Liver (tissue), 9 donors: Measurements from ENCODE around the gene KLF16. TPM values are rescaled to one million over a fixed set of nuclear protein-coding genes. Genes with fewer than 3 reads are reported as not detected.

Experiments used
- DNase-seq: peaks from one replicate; pipeline ENCODE4 v3.0.0-alpha.2; 2017; ENCODE audit warnings: low spot score
- H3K27ac ChIP-seq, 2 donors: one replicate each; pipeline ENCODE4 v1.7.0; 2013; ENCODE audit warnings: inconsistent platforms in 2 of 2, low read length in 2 of 2, control low read depth in 1 of 2, low read depth in 1 of 2, mild to moderate bottlenecking in 1 of 2
- H3K27me3 ChIP-seq, 4 donors: one replicate each; pipeline versions ENCODE4 v1.6.1 to v1.7.0; 2013; ENCODE audit warnings: low read length in 3 of 4, inconsistent platforms in 1 of 4, mild to moderate bottlenecking in 1 of 4, moderate library complexity in 1 of 4; ENCODE audit not compliant: control insufficient read depth in 4 of 4, insufficient read depth in 4 of 4
- H3K36me3 ChIP-seq, 4 donors: one replicate each; pipeline versions ENCODE4 v1.6.1 to v1.7.0; 2013; ENCODE audit warnings: low read length in 3 of 4, mild to moderate bottlenecking in 3 of 4, low read depth in 1 of 4, moderate library complexity in 1 of 4; ENCODE audit not compliant: control insufficient read depth in 4 of 4, insufficient read depth in 3 of 4
- H3K4me1 ChIP-seq, 4 donors: one replicate each; pipeline versions ENCODE4 v1.6.1 to v1.7.0; 2013; ENCODE audit warnings: low read length in 3 of 4, mild to moderate bottlenecking in 3 of 4, moderate library complexity in 1 of 4; ENCODE audit not compliant: control insufficient read depth in 4 of 4, insufficient read depth in 4 of 4
- H3K4me3 ChIP-seq, 3 donors: one replicate each; pipeline versions ENCODE4 v1.6.1 to v1.7.0; 2013; ENCODE audit warnings: low read length in 3 of 3, control low read depth in 1 of 3, low read depth in 1 of 3, mild to moderate bottlenecking in 1 of 3
- H3K9ac ChIP-seq, 2 donors: one replicate each; pipeline ENCODE4 v1.7.0; 2013; ENCODE audit warnings: low read length in 2 of 2, mild to moderate bottlenecking in 2 of 2, moderate library complexity in 2 of 2, control low read depth in 1 of 2, low read depth in 1 of 2
- H3K9me3 ChIP-seq, 4 donors: one replicate each; pipeline versions ENCODE4 v1.6.1 to v1.7.0; 2013; ENCODE audit warnings: low read length in 3 of 4; ENCODE audit not compliant: control insufficient read depth in 4 of 4
- ATF3 ChIP-seq: IDR thresholded peaks from 2 replicates; pipeline ENCODE4 v1.6.1; 2016; ENCODE audit warnings: antibody characterized with exemption
- CTCF ChIP-seq: fragments of 150-350 bp; IDR thresholded peaks from 2 replicates; pipeline ENCODE4 v1.5.1; 2017; ENCODE audit warnings: improper control_type of control experiment, low read depth, low read length; ENCODE audit not compliant: missing input control
- EGR1 ChIP-seq, 2 donors: IDR thresholded peaks; 2 replicates each; pipeline ENCODE4 v1.6.1; 2016 to 2018; ENCODE audit warnings: antibody characterized with exemption in 2 of 2, low read depth in 2 of 2
- FOXA1 ChIP-seq: IDR thresholded peaks from 2 replicates; pipeline ENCODE4 v1.6.1; 2016; ENCODE audit warnings: antibody characterized with exemption
- FOXA2 ChIP-seq: IDR thresholded peaks from 2 replicates; pipeline ENCODE4 v1.6.1; 2016; ENCODE audit warnings: antibody characterized with exemption
- GABPA ChIP-seq, 2 donors: IDR thresholded peaks in 1 of 2; conservative IDR thresholded peaks in 1 of 2; 2 replicates each; pipeline ENCODE4 v1.6.1; 2016; ENCODE audit warnings: antibody characterized with exemption in 2 of 2, mild to moderate bottlenecking in 1 of 2, moderate library complexity in 1 of 2
- HNF4A ChIP-seq, 2 donors: conservative IDR thresholded peaks; 2 replicates each; pipeline ENCODE4 v1.6.1; 2016; ENCODE audit warnings: antibody characterized with exemption in 2 of 2, mild to moderate bottlenecking in 2 of 2
- HNF4G ChIP-seq: IDR thresholded peaks from 2 replicates; pipeline ENCODE4 v1.6.1; 2016; ENCODE audit warnings: antibody characterized with exemption
- JUND ChIP-seq, 2 donors: IDR thresholded peaks; 2 replicates each; pipeline ENCODE4 v1.6.1; 2016; ENCODE audit warnings: antibody characterized with exemption in 2 of 2
- MAX ChIP-seq: IDR thresholded peaks from 2 replicates; pipeline ENCODE4 v1.6.1; 2016; ENCODE audit warnings: antibody characterized with exemption
- NR2F2 ChIP-seq: IDR thresholded peaks from 2 replicates; pipeline ENCODE4 v1.6.1; 2016; ENCODE audit warnings: antibody characterized with exemption
- RAD21 ChIP-seq, 2 donors: IDR thresholded peaks; 2 replicates each; pipeline ENCODE4 v1.6.1; 2016; ENCODE audit warnings: antibody characterized with exemption in 2 of 2, mild to moderate bottlenecking in 2 of 2
- REST ChIP-seq: IDR thresholded peaks from 2 replicates; pipeline ENCODE4 v1.6.1; 2016; ENCODE audit warnings: antibody characterized with exemption, mild to moderate bottlenecking
- RXRA ChIP-seq, 2 donors: IDR thresholded peaks; 2 replicates each; pipeline ENCODE4 v1.6.1; 2017 to 2018; ENCODE audit warnings: antibody characterized with exemption in 2 of 2, mild to moderate bottlenecking in 1 of 2
- SP1 ChIP-seq: IDR thresholded peaks from 2 replicates; pipeline ENCODE4 v1.6.1; 2018; ENCODE audit warnings: antibody characterized with exemption, mild to moderate bottlenecking
- TAF1 ChIP-seq: conservative IDR thresholded peaks from 2 replicates; pipeline ENCODE4 v1.6.1; 2016; ENCODE audit warnings: antibody characterized with exemption, mild to moderate bottlenecking
- YY1 ChIP-seq: IDR thresholded peaks from 2 replicates; pipeline ENCODE4 v1.6.1; 2016; ENCODE audit warnings: antibody characterized with exemption, mild to moderate bottlenecking
- ZBTB33 ChIP-seq: IDR thresholded peaks from 2 replicates; pipeline ENCODE4 v1.6.1; 2016; ENCODE audit warnings: antibody characterized with exemption
- WGBS: extraction: QIAGEN DNeasy Blood & Tissue Kit; methylation state at CpG from one replicate; pipeline ENCODE4 v1.1.7; 2013; 5-methylcytosine and 5-hydroxymethylcytosine counted together
- polyA plus RNA-seq, 2 donors: library from polyadenylated mRNA; stranded (reverse) in 1 of 2; unstranded in 1 of 2; fragments of 200-250 nt in 1 of 2; fragments of >200 nt in 1 of 2; fragmentation: Nextera tagmentation in 1 of 2; extraction: Ambion mirVana in 1 of 2; gene quantifications; one replicate each; pipeline versions ENCODE4 v1.2.1 to v1.2.3, GENCODE V29; 2013 to 2015
- total RNA-seq, 2 donors: library from RNA; depleted of rRNA; stranded (reverse); fragments of >200 nt; gene quantifications; one replicate each; pipeline ENCODE4 v1.2.3, GENCODE V29; 2014
- donor health status: healthy.
- donor health status: healthy.
- donor health status: healthy.
- donor health status: healthy.
- donor health status: healthy.

KLF16 gene
- total and polyA plus RNA-seq, 4 donors: 1.2 to 14.8 (median 6.0) TPM

- Histone ChIP-seq H3K27ac (no peak overlapping the region), H3K36me3 (peaks cover 0 to 7% (median 3%) of the 10 kb centered on the region in 4 donors), H3K9me3 (no peaks in the 10 kb centered on the region), H3K9ac (no peak overlapping the region), H3K4me1 (peaks cover 21 to 65% (median 36%) of the 10 kb centered on the region in 4 donors), H3K27me3 (no peaks in the 10 kb centered on the region), H3K4me3 (no peak overlapping the region)
- no peak for DNase-seq
- 86% methylated on average over 26 of the region's 26 CpGs for WGBS
- TF ChIP-seq HNF4A (conservative IDR thresholded peaks at IDR 0.05): peak; percentile 24 to 32
- no peak for TF ChIP-seq REST
- no peak for TF ChIP-seq FOXA1
- TF ChIP-seq EGR1 (IDR thresholded peaks at IDR 0.05; ENCODE audit: low read depth in 2 of 2): no peak
Measured at GRCh38 chr19:1832046-1832663, 31.2 kb downstream of the KLF16 start.

GRCh38 chr19:1830978-1831377 lies 32.4 kb downstream of the KLF16 start:
- no peaks in the 10 kb centered on the region for H3K9me3 ChIP-seq
- peaks cover 22 to 66% (median 36%) of the 10 kb centered on the region in 4 donors for H3K4me1 ChIP-seq
- H3K27me3 ChIP-seq: no peaks in the 10 kb centered on the region
- TF ChIP-seq YY1 (no peak), MAX (no peak), HNF4G (no peak), TAF1 (no peak), HNF4A (conservative IDR thresholded peaks at IDR 0.05) (no peak), CTCF (no peak), RAD21 (IDR thresholded peaks at IDR 0.05) (no peak), EGR1 (IDR thresholded peaks at IDR 0.05; ENCODE audit: low read depth in 2 of 2) (no peak), SP1 (no peak), JUND (IDR thresholded peaks at IDR 0.05) (no peak), ZBTB33 (no peak), RXRA (IDR thresholded peaks at IDR 0.05) (no peak), ATF3 (no peak), GABPA (IDR thresholded peaks at IDR 0.05 in 1 of 2, conservative IDR thresholded peaks at IDR 0.05 in 1 of 2) (no peak), FOXA2 (no peak), REST (no peak), FOXA1 (no peak), NR2F2 (no peak)
- no peak overlapping the region for H3K27ac ChIP-seq
- no peak overlapping the region for H3K9ac ChIP-seq
- peaks cover 0 to 7% (median 3%) of the 10 kb centered on the region in 4 donors for H3K36me3 ChIP-seq
- no peak overlapping the region for H3K4me3 ChIP-seq
- DNase-seq: no peak
- 93% methylated on average over 11 of the region's 11 CpGs for WGBS
